ENCODE measurements around the gene SFRP2. TPM values are rescaled to one million over a fixed set of nuclear protein-coding genes. Genes with fewer than 3 reads are reported as not detected.

Gene SFRP2
- total and polyA plus RNA-seq, 10 of the 15 experiments (the other 5 are each of a cell fraction or from before 2014, with no cell fraction given), result 0.11 to 0.33 (median 0.16) TPM; not detected in 7

DNA sequence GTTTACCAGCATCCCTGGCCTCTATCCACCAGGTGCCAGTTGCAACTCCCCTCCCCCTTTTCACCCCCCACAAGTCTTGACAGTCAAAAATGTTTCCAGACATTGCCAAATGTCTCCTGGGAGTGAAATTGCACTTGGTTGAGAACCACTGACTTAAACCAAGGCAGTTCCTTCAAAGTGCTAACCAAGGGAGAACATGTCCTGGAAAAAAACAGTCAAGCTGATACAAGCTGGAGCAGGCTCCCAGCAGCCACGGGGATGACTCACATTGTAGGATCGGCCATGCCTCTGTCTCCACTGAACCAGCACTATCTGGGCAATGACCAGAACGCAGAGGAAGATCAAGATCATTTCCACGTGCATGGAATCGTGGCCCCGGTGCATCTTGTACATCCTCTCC, 40.5 kb downstream of the SFRP2 start:
- no peak overlapping the region for H3K9ac ChIP-seq (ENCODE audit: control insufficient read depth, insufficient read depth, low read length)
- H3K27ac ChIP-seq (ENCODE audit: control insufficient read depth, insufficient read depth), result no peak overlapping the region
- ChIA-PET RAD21 (ENCODE audit: unreplicated experiment) (no interaction called here), CTCF (interaction anchor here (1.2 to 4.1 kb wide), 4 partner anchors 15 to 665 kb away, joined by 3 to 31 read pairs (median 12); no protein-coding TSS in a partner anchor), POLR2A (no interaction called here), SMC1A (ENCODE audit: uncharacterized antibody, unreplicated experiment) (interaction anchor here (1.5 to 2.4 kb wide), 2 partner anchors 16 to 404 kb away, joined by 3 to 9 read pairs; partner anchors contain the start of gene MND1)
- WGBS (ENCODE audit: insufficient coverage, insufficient replicate concordance, low lambda C conversion rate, missing lambda C conversion rate), result 20% methylated on average over 6 of the region's 6 CpGs
- BruUV-seq (replicated peaks), result no TSS peak
- no peak overlapping the region for H3K4me2 ChIP-seq (ENCODE audit: control insufficient read depth, insufficient read depth)
- in situ Hi-C loops (cut with MboI), result loop anchor here (10.0 kb wide), 1 partner anchor 404 kb away; the partner anchor contains the start of gene MND1
- H2AFZ ChIP-seq (ENCODE audit: control insufficient read depth, low read depth, low read length), result no peak overlapping the region
- no peak for ATAC-seq
- no peak for DNase-seq (ENCODE audit: low read depth, low spot score)
- no peaks in the 10 kb centered on the region for H3K36me3 ChIP-seq (ENCODE audit: control insufficient read depth in 2 of 2, insufficient read depth in 2 of 2, low read length in 1 of 2)
- H3K27me3 ChIP-seq (replicated peaks in 1 of 2; ENCODE audit: control insufficient read depth in 2 of 2, insufficient read depth in 2 of 2, low read length in 1 of 2), result no peaks in the 10 kb centered on the region; a peak in 1 of 4 replicates
- no peaks in the 10 kb centered on the region for H3K79me2 ChIP-seq (ENCODE audit: control insufficient read depth, insufficient read depth, low read length)
- H3K9me3 ChIP-seq (replicated peaks; ENCODE audit: control insufficient read depth, insufficient read depth, low read length), result no peaks in the 10 kb centered on the region
- H3K4me3 ChIP-seq, result no peak overlapping the region
- no peaks in the 10 kb centered on the region for H3K4me1 ChIP-seq (ENCODE audit: control insufficient read depth, insufficient read depth, low read length)
- no peak for FAIRE-seq
- intact Hi-C loops (cut with micrococcal nuclease; ENCODE audit: unreplicated experiment), result no loop called here
- H4K20me1 ChIP-seq (ENCODE audit: control insufficient read depth, insufficient read depth), result no peaks in the 10 kb centered on the region
- TF ChIP-seq TCF7 (IDR thresholded peaks at IDR 0.05; ENCODE audit: borderline replicate concordance), result no peak
- no peak for TF ChIP-seq MYB (IDR thresholded peaks at IDR 0.05; ENCODE audit: borderline replicate concordance, low read depth, low read length)
- TF ChIP-seq POU2F2 (IDR thresholded peaks at IDR 0.05; ENCODE audit: borderline replicate concordance, low read depth, low read length), result no peak
- TF ChIP-seq RBBP5 (conservative IDR thresholded peaks at IDR 0.05), result no peak
- TF ChIP-seq CHD2 (IDR thresholded peaks at IDR 0.05; ENCODE audit: borderline replicate concordance, low read depth, low read length), result no peak
- TF ChIP-seq PAX5 (IDR thresholded peaks at IDR 0.05; ENCODE audit: borderline replicate concordance, low read depth, low read length), result no peak
- no peak for TF ChIP-seq CBX3 (IDR thresholded peaks at IDR 0.05; ENCODE audit: borderline replicate concordance, low read depth)
- TF ChIP-seq SIN3A (IDR thresholded peaks at IDR 0.05; ENCODE audit: low read depth, low read length), result no peak
- TF ChIP-seq, protein P1, sequence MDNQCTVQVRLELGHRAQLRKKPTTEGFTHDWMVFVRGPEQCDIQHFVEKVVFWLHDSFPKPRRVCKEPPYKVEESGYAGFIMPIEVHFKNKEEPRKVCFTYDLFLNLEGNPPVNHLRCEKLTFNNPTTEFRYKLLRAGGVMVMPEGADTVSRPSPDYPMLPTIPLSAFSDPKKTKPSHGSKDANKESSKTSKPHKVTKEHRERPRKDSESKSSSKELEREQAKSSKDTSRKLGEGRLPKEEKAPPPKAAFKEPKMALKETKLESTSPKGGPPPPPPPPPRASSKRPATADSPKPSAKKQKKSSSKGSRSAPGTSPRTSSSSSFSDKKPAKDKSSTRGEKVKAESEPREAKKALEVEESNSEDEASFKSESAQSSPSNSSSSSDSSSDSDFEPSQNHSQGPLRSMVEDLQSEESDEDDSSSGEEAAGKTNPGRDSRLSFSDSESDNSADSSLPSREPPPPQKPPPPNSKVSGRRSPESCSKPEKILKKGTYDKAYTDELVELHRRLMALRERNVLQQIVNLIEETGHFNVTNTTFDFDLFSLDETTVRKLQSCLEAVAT (IDR thresholded peaks at IDR 0.05), result no peak
- TF ChIP-seq KAT2A (conservative IDR thresholded peaks at IDR 0.05; ENCODE audit: control insufficient read depth, low read depth, low read length), result no peak
- TF ChIP-seq, protein P2, sequence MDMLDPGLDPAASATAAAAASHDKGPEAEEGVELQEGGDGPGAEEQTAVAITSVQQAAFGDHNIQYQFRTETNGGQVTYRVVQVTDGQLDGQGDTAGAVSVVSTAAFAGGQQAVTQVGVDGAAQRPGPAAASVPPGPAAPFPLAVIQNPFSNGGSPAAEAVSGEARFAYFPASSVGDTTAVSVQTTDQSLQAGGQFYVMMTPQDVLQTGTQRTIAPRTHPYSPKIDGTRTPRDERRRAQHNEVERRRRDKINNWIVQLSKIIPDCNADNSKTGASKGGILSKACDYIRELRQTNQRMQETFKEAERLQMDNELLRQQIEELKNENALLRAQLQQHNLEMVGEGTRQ (IDR thresholded peaks at IDR 0.05; ENCODE audit: borderline replicate concordance, low read depth, low read length), result no peak
- TF ChIP-seq IRF4 (IDR thresholded peaks at IDR 0.05; ENCODE audit: low read depth, low read length), result no peak
- TF ChIP-seq RELA (IDR thresholded peaks at IDR 0.05; ENCODE audit: borderline replicate concordance, partially characterized antibody), result no peak
- no peak for TF ChIP-seq CREM (IDR thresholded peaks at IDR 0.05; ENCODE audit: low read depth)
- no peak for TF ChIP-seq MYC (IDR thresholded peaks at IDR 0.05; ENCODE audit: insufficient read depth, insufficient read length, insufficient replicate concordance, low read length, severe bottlenecking)
- TF ChIP-seq PRDM15 (CRISPR knock-in tag; IDR thresholded peaks at IDR 0.05), result no peak
